Urinary bladder (tissue), 4 donors: ENCODE data around the gene CUL9. TPM values are rescaled to one million over a fixed set of nuclear protein-coding genes. Genes with fewer than 3 reads are reported as not detected.

Source experiments
- DNase-seq: peaks from one replicate; pipeline ENCODE4 v3.0.0-alpha.2; 2015; ENCODE audit errors: extremely low spot score
- H3K27ac ChIP-seq: one replicate; pipeline ENCODE4 v1.5.1; 2013; ENCODE audit warnings: low read depth, mild to moderate bottlenecking, moderate library complexity
- H3K36me3 ChIP-seq: one replicate; pipeline ENCODE4 v1.6.1; 2013; ENCODE audit warnings: mild to moderate bottlenecking, moderate library complexity; ENCODE audit not compliant: insufficient read depth
- H3K4me1 ChIP-seq: one replicate; pipeline ENCODE4 v1.6.1; 2013; ENCODE audit warnings: mild to moderate bottlenecking, moderate library complexity; ENCODE audit not compliant: insufficient read depth
- H3K4me3 ChIP-seq: one replicate; pipeline ENCODE4 v1.5.1; 2013; ENCODE audit warnings: low read depth, low read length
- WGBS: extraction: QIAGEN DNeasy Blood & Tissue Kit; methylation state at CpG from one replicate; pipeline ENCODE4 v1.1.7; 2013; 5-methylcytosine and 5-hydroxymethylcytosine counted together
- polyA plus RNA-seq: library from polyadenylated mRNA; stranded (reverse); fragments of 200-250 nt; gene quantifications from one replicate; pipeline ENCODE4 v1.2.3, GENCODE V29; 2013
- total RNA-seq: library from RNA; depleted of rRNA; stranded (reverse); fragments of >200 nt; gene quantifications from one replicate; pipeline ENCODE4 v1.2.3, GENCODE V29; 2014
- donor health status: healthy with polysubstance abuse.
- donor health status: healthy.

CUL9 gene
- total and polyA plus RNA-seq, 2 donors: 20.6 to 23.5 TPM

DNA sequence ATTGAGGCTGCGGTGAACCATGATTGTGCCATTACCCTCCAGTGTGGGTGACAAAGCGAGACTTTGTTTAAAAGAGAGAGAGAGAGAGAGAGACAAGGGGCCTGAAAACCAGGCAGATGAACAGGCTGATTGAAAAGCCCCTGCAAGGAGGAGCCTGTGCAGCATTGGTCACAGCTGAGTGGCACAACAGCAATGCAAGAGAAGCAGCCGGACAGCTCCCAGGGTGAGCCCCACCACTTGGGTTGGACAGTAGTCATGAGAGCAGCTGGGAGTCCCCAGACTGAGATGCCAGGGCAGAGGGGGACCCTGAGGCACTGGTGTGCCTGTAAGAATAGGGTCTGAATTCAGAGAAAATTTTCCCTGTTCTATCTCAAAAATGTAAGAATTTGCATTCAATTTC is 37.1 kb downstream of the CUL9 start:
- peaks cover 3% of the 10 kb centered on the region for H3K36me3 ChIP-seq
- no peak overlapping the region for H3K27ac ChIP-seq
- H3K4me3 ChIP-seq: no peak overlapping the region
- no peak for DNase-seq
- no peaks in the 10 kb centered on the region for H3K4me1 ChIP-seq
- 96% methylated on average over 3 of the region's 3 CpGs for WGBS

DNA sequence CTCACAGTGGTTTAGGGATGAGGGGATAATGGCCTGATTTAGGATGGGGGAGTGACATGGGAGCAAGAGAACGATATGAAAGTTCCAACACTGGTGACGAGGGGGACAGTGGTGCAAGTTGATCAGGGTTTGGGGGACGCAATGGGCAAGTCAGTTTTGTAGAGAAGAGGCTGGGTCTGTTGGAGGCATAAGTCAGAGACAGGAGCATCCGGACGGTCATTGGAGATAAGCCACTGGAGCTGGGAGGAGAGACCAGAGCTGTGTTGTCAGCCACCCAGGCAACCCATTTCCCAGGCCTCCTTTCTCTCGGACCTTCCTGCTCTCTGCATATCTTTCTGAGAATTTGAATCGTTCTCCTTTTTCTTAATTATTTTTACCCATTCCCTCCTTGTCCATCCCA is 37.8 kb downstream of the CUL9 start:
- no peak for DNase-seq
- H3K4me3 ChIP-seq: no peak overlapping the region
- no peak overlapping the region for H3K27ac ChIP-seq
- H3K36me3 ChIP-seq: peaks cover 3% of the 10 kb centered on the region
- H3K4me1 ChIP-seq: no peaks in the 10 kb centered on the region
- WGBS: 83% methylated on average over 7 of the region's 7 CpGs

DNA sequence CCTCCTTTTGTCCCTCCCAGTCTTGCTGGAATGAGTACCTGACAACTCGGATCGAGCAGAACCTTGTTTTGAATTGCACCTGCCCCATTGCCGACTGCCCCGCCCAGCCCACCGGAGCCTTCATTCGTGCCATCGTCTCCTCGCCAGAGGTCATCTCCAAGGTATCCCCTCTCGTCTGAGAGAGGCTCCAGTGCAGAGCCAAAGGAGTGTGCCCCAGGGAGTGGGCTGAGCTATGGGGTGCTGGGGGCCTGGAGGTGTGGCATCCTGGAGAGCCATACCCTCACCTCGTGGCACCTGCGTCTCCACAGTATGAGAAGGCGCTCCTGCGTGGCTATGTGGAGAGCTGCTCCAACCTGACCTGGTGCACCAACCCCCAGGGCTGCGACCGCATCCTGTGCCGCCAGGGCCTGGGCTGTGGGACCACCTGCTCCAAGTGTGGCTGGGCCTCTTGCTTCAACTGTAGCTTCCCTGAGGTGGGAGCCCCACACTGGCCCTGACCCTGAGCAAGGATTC is 38.5 kb downstream of the CUL9 start:
- Histone ChIP-seq H3K4me1 (no peaks in the 10 kb centered on the region), H3K27ac (no peak overlapping the region), H3K36me3 (peaks cover 3% of the 10 kb centered on the region), H3K4me3 (no peak overlapping the region)
- no peak for DNase-seq
- 85% methylated on average over 16 of the region's 16 CpGs for WGBS

DNA sequence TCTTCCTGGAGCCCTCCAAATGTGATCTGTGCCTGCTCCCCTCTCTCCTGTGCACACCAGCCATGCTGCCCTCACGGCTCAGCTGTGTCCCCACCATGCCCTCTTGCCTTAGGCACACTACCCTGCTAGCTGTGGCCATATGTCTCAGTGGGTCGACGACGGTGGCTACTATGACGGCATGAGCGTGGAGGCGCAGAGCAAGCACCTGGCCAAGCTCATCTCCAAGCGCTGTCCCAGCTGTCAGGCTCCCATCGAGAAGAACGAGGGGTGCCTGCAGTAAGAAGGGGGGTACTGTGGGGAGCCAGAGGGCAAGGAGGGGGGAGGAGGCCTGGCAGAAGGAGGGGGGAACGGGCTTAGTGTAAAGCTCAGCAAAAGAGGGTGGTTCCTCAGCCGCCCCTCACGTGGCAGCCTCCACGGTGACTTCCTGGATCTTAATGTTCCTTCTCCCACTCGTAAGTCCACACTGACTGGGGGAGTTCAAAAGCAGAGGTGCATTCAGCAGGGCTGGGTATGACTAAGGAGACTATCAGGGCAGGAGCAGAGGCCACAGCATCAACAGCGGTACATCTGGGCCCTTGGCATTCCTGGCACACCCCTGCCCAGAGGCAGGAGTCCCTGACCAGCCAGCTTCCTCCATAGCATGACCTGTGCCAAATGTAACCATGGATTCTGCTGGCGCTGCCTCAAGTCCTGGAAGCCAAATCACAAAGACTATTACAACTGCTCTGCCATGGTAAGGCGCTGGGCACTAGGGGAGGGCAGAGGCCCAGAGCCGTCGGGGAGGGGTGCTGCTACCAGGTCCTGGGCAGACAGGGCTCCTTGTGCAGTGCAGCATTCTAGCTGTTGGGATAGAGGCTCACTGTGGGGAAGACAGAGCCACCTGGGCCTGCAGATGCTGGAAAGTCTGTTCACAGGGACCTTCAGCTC is 39.3 kb downstream of the CUL9 start:
- Histone ChIP-seq H3K4me1 (no peaks in the 10 kb centered on the region), H3K36me3 (peaks cover 1% of the 10 kb centered on the region), H3K4me3 (no peak overlapping the region), H3K27ac (no peak overlapping the region)
- 83% methylated on average over 20 of the region's 20 CpGs for WGBS
- no peak for DNase-seq

DNA sequence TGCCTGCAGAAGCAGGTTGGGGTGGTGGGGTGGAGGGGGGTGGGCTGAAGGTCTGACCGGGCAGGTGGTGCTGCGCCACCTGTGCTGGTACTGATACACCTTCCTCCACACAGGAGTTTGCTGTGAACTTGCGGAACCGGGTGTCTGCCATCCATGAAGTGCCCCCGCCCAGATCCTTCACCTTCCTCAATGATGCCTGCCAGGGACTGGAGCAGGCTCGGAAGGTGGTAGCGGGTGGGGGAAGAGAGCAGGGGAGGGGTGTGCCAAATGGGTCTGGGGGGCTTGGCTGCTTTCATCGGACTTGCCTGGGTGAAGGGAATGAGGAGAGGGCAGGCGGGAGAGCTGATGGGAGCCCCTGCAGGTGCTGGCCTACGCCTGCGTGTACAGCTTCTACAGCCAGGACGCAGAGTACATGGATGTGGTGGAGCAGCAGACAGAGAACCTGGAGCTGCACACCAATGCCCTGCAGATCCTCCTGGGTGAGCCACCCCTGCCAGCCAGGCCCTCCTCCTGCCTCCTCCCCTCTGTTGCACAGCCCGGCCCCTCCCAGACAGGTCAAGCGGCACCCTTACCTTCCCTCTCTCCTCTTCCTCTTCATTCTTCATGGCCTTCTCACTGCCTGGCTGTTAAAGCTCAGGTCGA is 40.5 kb downstream of the CUL9 start:
- H3K27ac ChIP-seq: no peak overlapping the region
- no peaks in the 10 kb centered on the region for H3K4me1 ChIP-seq
- no peak overlapping the region for H3K4me3 ChIP-seq
- WGBS: 90% methylated on average over 15 of the region's 15 CpGs
- DNase-seq: no peak
- H3K36me3 ChIP-seq: no peaks in the 10 kb centered on the region

DNA sequence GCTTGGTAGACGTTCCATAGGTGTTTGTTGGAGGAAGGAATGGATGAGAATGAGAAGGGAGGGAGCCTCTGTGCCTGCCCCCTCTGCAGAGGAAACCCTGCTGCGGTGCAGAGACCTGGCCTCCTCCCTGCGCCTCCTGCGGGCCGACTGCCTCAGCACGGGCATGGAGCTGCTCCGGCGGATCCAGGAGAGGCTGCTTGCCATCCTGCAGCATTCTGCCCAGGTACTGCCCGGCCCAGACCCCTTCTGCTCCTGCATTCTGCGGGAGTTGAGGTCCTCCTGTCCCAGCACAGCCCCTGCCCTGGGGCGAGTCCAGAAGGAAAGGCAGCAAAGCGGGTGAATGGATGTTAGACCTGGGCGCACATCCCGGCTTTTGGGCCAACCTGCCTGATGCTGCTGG is 41.2 kb downstream of the CUL9 start:
- 87% methylated on average over 14 of the region's 14 CpGs for WGBS
- no peak for DNase-seq
- H3K4me3 ChIP-seq: no peak overlapping the region
- H3K36me3 ChIP-seq: no peaks in the 10 kb centered on the region
- H3K4me1 ChIP-seq: no peaks in the 10 kb centered on the region
- H3K27ac ChIP-seq: no peak overlapping the region

DNA sequence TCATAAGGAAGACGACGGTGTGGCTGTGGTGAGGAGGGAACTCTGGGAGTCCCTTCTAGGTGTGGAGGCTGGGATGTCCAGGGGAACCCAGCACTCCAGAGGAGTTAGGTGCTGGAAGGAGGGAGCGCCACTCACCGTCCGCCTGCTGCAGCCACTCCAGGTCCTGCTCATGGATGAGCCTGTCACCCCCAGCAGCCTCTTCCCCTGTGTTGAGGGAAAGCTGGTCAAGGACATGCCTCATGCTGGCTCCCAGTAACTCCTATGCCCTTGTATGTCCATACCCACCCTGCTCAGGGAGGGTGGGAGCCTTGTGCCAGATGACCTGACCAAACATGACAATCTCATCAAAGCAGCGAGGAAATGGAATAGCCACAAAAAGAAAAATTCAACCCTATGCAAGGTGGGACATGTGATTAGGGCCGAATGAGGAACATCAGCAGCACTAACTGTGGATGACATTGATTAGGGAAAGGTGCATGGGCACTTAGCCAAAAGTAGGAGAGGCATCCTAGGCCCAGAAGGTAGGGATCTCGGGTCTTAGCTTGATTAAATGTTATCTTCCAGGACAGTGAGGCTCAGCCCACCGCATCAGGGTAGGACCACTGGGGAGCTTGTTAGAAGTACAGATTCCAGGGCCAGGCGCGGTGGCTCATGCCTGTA is 44.3 kb downstream of the CUL9 start:
- Histone ChIP-seq H3K4me3 (no peak overlapping the region), H3K36me3 (no peaks in the 10 kb centered on the region), H3K27ac (no peak overlapping the region), H3K4me1 (no peaks in the 10 kb centered on the region)
- DNase-seq: no peak
- 93% methylated on average over 11 of the region's 11 CpGs for WGBS

DNA sequence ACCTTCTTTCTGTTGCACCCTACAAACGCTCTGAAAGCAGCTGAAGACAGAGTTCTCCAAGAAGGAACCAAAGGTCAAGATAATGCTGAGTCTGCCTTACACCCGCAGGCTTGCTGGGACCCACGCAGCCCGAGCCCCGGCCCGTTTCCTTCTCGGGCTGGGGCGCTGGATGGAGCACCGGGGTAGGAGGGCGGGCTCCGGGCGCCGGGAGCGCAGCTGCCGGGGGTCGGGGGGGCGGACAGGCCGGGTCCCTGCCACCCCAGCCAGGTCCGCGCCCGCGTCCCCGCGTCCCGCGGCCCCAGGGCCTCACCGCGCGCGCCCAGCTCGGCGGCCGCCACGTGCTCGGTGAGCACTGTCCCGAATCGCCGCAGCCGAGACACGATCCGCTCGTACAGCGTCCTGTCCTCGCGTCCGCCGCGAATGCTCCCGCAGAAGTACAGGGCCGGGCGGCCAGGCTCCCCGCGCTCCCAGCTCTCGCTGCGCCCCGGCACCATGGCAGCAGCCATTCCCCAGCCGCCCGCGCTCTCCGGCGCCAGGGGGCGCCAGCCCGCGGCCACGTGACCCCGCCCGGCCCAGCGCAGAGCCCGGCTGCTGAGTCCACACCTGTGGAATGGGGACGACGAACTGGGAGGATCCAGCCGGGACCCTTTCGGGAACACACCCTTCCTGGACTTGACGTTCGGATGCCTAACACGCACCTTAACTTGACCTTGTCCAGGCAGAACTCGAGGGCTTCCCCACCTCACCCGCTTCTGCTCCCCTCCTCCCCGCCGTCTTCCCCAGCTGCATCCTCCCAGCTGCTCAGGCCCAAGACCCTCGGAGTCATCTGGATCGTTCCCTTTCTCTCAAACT is 47.2 kb downstream of the CUL9 start, which contains the start of gene DNPH1:
Gene DNPH1, minus strand, starts transcription at position 531 of the 852 bp plus-strand sequence. Its CDS starts 25 bp downstream, at position 506.
- 2% methylated on average over 82 of the region's 82 CpGs for WGBS
- Histone ChIP-seq H3K27ac (no peak within 1 kb of the TSS), H3K4me1 (no peaks in the 10 kb centered on the region), H3K4me3 (peak within 1 kb of the TSS; percentile 69), H3K36me3 (no peaks in the 10 kb centered on the region)
- DNase-seq: no peak

- DNase-seq: no peak
- Histone ChIP-seq H3K4me1 (no peaks in the 10 kb centered on the region), H3K4me3 (no peak overlapping the region), H3K27ac (no peak overlapping the region), H3K36me3 (no peaks in the 10 kb centered on the region)
- WGBS: 76% methylated on average over 17 of the region's 17 CpGs
Observed at GRCh38 chr6:43229803-43230620, 48.0 kb downstream of the CUL9 start.

- H3K4me3 ChIP-seq: no peak overlapping the region
- H3K36me3 ChIP-seq: no peaks in the 10 kb centered on the region
- H3K4me1 ChIP-seq: no peaks in the 10 kb centered on the region
- no peak overlapping the region for H3K27ac ChIP-seq
- 91% methylated on average over 4 of the region's 4 CpGs for whole genome bisulfite sequencing
- no peak for DNase-seq
Observed at GRCh38 chr6:43231053-43231452, 49.1 kb downstream of the CUL9 start.

DNA sequence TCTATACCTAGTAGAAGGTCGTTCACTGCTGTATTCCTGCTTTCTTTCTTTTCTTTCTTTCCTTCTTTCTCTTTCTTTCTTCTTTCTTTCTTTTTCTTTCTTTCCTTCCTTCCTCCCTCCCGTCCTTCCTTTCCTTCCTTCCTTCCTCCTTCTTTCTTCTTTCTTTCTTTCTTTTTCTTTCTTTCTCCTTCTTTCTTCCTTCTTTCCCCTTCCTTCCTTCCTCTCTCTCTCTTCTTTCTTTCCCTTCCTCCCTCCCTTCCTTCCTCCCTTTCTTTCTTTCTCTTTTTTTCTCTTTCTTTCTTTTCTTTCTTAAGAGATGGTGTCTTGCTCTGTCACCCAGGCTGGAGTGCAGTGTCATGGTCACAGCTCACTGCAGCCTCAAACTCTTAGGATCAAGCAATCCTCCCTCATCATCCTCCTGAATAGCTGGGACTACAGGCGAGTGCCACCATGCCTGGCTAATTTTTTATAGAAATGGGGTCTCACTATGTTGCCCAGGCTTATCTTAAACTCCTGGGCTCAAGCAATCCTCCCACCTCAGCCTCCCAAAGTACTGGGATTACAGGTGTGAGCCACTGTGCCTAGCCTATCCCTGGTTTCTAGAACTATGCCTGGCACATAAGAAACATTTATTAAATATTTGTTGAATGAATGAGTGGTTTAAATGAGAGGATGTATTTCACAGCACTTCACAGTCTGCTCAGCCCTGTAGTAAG is 49.9 kb downstream of the CUL9 start:
- WGBS: 65% methylated on average over 3 of the region's 3 CpGs
- Histone ChIP-seq H3K36me3 (no peaks in the 10 kb centered on the region), H3K4me1 (no peaks in the 10 kb centered on the region), H3K27ac (no peak overlapping the region), H3K4me3 (no peak overlapping the region)
- no peak for DNase-seq

DNA sequence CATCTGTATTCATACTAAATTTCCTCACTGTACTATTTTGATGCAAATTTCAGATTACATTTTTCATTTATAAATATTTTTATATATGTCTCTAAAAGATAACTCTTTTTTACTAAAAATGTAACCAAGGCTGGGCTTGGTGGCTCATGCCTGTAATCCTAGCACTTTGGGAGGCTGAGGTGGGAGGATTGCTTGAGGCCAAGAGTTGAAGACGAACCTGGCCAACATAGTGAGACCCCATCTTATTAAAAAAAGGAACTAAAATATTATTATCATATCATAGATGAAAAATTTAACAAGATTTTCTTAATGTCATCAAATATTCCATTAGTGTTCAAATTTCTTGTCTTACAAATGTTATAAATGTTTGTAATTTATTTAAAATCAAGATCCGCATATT is 53.8 kb downstream of the CUL9 start:
- WGBS: 64% methylated on average over 2 of the region's 2 CpGs
- no peak for DNase-seq
- Histone ChIP-seq H3K36me3 (no peaks in the 10 kb centered on the region), H3K4me3 (no peak overlapping the region), H3K4me1 (no peaks in the 10 kb centered on the region), H3K27ac (no peak overlapping the region)
